HG03196 (cell line): Measurements from ENCODE around the gene NKX1-1.
"Not testable (repeated sequence)": the region's sequence is repeated elsewhere in the genome, so short reads cannot be mapped to it uniquely, and the experiment has no call there.

Source experiments
- ATAC-seq: cut with Tn5 transposase; IDR thresholded peaks from one replicate; pipeline ENCODE4 v1.9.1; 2021; ENCODE audit not compliant: unreplicated experiment

Gene NKX1-1

GRCh38 chr4:1393866-1394265 lies 12.4 kb downstream of the NKX1-1 start:
- no peak for ATAC-seq

- ATAC-seq, result not testable (repeated sequence)
Measured at GRCh38 chr4:1393363-1393762, 12.9 kb downstream of the NKX1-1 start.

- no peak for ATAC-seq
Measured at GRCh38 chr4:1385373-1386340, 20.6 kb downstream of the NKX1-1 start.

- no peak for ATAC-seq
Measured at GRCh38 chr4:1384675-1385372, 21.4 kb downstream of the NKX1-1 start.

- ATAC-seq, result no peak
Measured at GRCh38 chr4:1383728-1384591, 22.3 kb downstream of the NKX1-1 start.

GRCh38 chr4:1382776-1383727 lies 23.2 kb downstream of the NKX1-1 start:
- no peak for ATAC-seq

- ATAC-seq, result no peak
Measured at GRCh38 chr4:1381944-1382541, 24.2 kb downstream of the NKX1-1 start.

GRCh38 chr4:1381181-1381621 lies 25.0 kb downstream of the NKX1-1 start:
- no peak for ATAC-seq

GRCh38 chr4:1380368-1381151 lies 25.7 kb downstream of the NKX1-1 start:
- no peak for ATAC-seq

GRCh38 chr4:1379801-1380331 lies 26.4 kb downstream of the NKX1-1 start:
- ATAC-seq, result no peak

GRCh38 chr4:1379351-1379781 lies 26.9 kb downstream of the NKX1-1 start:
- no peak for ATAC-seq

- no peak for ATAC-seq
Measured at GRCh38 chr4:1378559-1379231, 27.5 kb downstream of the NKX1-1 start.

GRCh38 chr4:1377606-1378261 lies 28.5 kb downstream of the NKX1-1 start:
- no peak for ATAC-seq

- no peak for ATAC-seq
Measured at GRCh38 chr4:1376841-1377605, 29.2 kb downstream of the NKX1-1 start.

- no peak for ATAC-seq
Measured at GRCh38 chr4:1376391-1376840, 29.8 kb downstream of the NKX1-1 start.

GRCh38 chr4:1375761-1376322 lies 30.4 kb downstream of the NKX1-1 start:
- ATAC-seq, result no peak
